ENCODE results near the gene TENM3.

DNA sequence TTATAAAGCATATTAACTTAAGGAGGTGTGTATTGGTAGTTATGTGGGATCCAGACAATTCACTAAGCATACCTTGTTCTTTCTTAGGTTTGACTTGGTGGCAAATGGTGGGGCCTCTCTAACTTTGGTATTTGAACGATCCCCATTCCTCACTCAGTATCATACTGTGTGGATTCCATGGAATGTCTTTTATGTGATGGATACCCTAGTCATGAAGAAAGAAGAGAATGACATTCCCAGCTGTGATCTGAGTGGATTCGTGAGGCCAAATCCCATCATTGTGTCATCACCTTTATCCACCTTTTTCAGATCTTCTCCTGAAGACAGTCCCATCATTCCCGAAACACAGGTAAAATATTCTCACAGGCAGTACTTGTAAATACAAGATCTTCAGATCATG lies 487.6 kb downstream of the TENM3 start:
- TF ChIP-seq, protein P1, sequence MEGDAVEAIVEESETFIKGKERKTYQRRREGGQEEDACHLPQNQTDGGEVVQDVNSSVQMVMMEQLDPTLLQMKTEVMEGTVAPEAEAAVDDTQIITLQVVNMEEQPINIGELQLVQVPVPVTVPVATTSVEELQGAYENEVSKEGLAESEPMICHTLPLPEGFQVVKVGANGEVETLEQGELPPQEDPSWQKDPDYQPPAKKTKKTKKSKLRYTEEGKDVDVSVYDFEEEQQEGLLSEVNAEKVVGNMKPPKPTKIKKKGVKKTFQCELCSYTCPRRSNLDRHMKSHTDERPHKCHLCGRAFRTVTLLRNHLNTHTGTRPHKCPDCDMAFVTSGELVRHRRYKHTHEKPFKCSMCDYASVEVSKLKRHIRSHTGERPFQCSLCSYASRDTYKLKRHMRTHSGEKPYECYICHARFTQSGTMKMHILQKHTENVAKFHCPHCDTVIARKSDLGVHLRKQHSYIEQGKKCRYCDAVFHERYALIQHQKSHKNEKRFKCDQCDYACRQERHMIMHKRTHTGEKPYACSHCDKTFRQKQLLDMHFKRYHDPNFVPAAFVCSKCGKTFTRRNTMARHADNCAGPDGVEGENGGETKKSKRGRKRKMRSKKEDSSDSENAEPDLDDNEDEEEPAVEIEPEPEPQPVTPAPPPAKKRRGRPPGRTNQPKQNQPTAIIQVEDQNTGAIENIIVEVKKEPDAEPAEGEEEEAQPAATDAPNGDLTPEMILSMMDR (conservative IDR thresholded peaks at IDR 0.05; ENCODE audit: low read length) = no peak
- TF ChIP-seq EZH2phosphoT487 (IDR thresholded peaks at IDR 0.05; ENCODE audit: borderline replicate concordance, low read depth, low read length) = no peak

Data from OCI-LY7 (cell line).